HCT116 (cell line): ENCODE data around the gene USP32. TPM values are rescaled to one million over a fixed set of nuclear protein-coding genes. Genes with fewer than 3 reads are reported as not detected.

Source experiments
- ATAC-seq: fragments of 200-7000 bp; cut with Tn5 transposase; 2 replicates; pipeline ENCODE4 v1.9.1; 2020; ENCODE audit warnings: mild to moderate bottlenecking, moderate library complexity
- BruUV-seq: library from RNA; stranded (reverse); fragments of 400-500 nt; replicated peaks from 2 replicates; lab custom pipeline; 2021; lab: Mats Ljungman, UMichigan
- CTCF ChIA-PET: fragments of 300-600 bp; sonication (Branson Sonifier 250); formaldehyde crosslinking; loops from one replicate; lab custom pipeline; 2021; ENCODE audit warnings: antibody characterized with exemption; lab: Charles Lee
- POLR2A ChIA-PET: fragments of 300-600, 350-600 bp; sonication (Branson Sonifier 250); formaldehyde crosslinking; loops from one replicate; lab custom pipeline; 2021; ENCODE audit warnings: antibody characterized with exemption; lab: Charles Lee
- RAD21 ChIA-PET, 2 experiments: fragments of 300-600 bp; sonication (Branson Sonifier 250); formaldehyde crosslinking; loops; one replicate each; lab custom pipeline; 2023; ENCODE audit warnings: low total read pairs in 2 of 2; ENCODE audit not compliant: uncharacterized antibody in 2 of 2, unreplicated experiment in 2 of 2, low non-redundant PET in 1 of 2; lab: Charles Lee
- DNase-seq: peaks from one replicate; pipeline ENCODE4 v3.0.0-alpha.2; 2010; ENCODE audit warnings: low read depth, low spot score
- H2AFZ ChIP-seq: fragments of 200-600 bp; shearing (Covaris generic), sonication (generic); 2 replicates; pipeline ENCODE4 v1.6.1; 2017; ENCODE audit warnings: low read depth, mixed run types, mixed read lengths, antibody characterized with exemption, low read length; ENCODE audit not compliant: poor library complexity, severe bottlenecking
- H3K27ac ChIP-seq: 2 replicates; pipeline ENCODE4 v1.5.1; 2012; ENCODE audit warnings: low read depth, low read length
- H3K27me3 ChIP-seq: fragments of 200-600 bp; sonication (generic); 2 replicates; pipeline ENCODE4 v1.6.1; 2016; ENCODE audit warnings: mixed run types, low read length, mixed read lengths; ENCODE audit not compliant: insufficient read depth
- H3K36me3 ChIP-seq, 2 experiments: fragments of 200-500 bp in 1 of 2; fragments of 200-600 bp in 1 of 2; sonication (Bioruptor generic) in 1 of 2; sonication (generic) in 1 of 2; 2 replicates each; pipeline versions ENCODE4 v1.5.1 to v1.6.1; 2014 to 2016; ENCODE audit warnings: low read length in 2 of 2, inconsistent platforms in 1 of 2, mixed read lengths in 1 of 2, mixed run types in 1 of 2; ENCODE audit not compliant: insufficient read depth in 2 of 2, control insufficient read depth in 1 of 2
- H3K4me1 ChIP-seq, 2 experiments: fragments of 200-600 bp in 1 of 2; sonication (generic) in 1 of 2; 2 replicates each; pipeline versions ENCODE4 v1.5.1 to v1.6.1; 2012 to 2017; ENCODE audit warnings: low read length in 2 of 2, inconsistent platforms in 1 of 2, mild to moderate bottlenecking in 1 of 2, mixed read lengths in 1 of 2, mixed run types in 1 of 2, moderate library complexity in 1 of 2; ENCODE audit not compliant: insufficient read depth in 2 of 2, control insufficient read depth in 1 of 2
- H3K4me2 ChIP-seq: fragments of 200-600 bp; sonication (generic); 2 replicates; pipeline ENCODE4 v1.6.1; 2017; ENCODE audit warnings: mixed run types, low read length, mixed read lengths
- H3K4me3 ChIP-seq, 2 experiments: fragments of 200-600 bp in 1 of 2; sonication (generic) in 1 of 2; replicated peaks in 1 of 2; 2 replicates each; pipeline ENCODE4 v1.5.1; 2011 to 2016; ENCODE audit warnings: low read length in 2 of 2, control low read depth in 1 of 2, low read depth in 1 of 2, mild to moderate bottlenecking in 1 of 2, mixed read lengths in 1 of 2, mixed run types in 1 of 2
- H3K79me2 ChIP-seq: fragments of 200-600 bp; sonication (generic); 2 replicates; pipeline ENCODE4 v1.6.1; 2017; ENCODE audit warnings: mild to moderate bottlenecking, mixed run types, low read length, moderate library complexity, mixed read lengths; ENCODE audit not compliant: insufficient read depth
- H3K9ac ChIP-seq: fragments of 200-600 bp; sonication (generic); 2 replicates; pipeline ENCODE4 v1.6.1; 2016; ENCODE audit warnings: low read length, mixed read lengths
- H3K9me2 ChIP-seq: fragments of 200-600 bp; sonication (generic), shearing (Covaris generic); 2 replicates; pipeline ENCODE4 v1.6.1; 2017; ENCODE audit warnings: mixed run types, mild to moderate bottlenecking, moderate library complexity; ENCODE audit not compliant: insufficient read depth
- H3K9me3 ChIP-seq, 2 experiments: fragments of 200-500 bp in 1 of 2; fragments of 200-600 bp in 1 of 2; sonication (Bioruptor generic) in 1 of 2; sonication (generic) in 1 of 2; 2 replicates each; pipeline ENCODE4 v1.6.1; 2014 to 2017; ENCODE audit warnings: low read length in 2 of 2, mixed read lengths in 2 of 2, inconsistent platforms in 1 of 2, low read depth in 1 of 2, mild to moderate bottlenecking in 1 of 2, mixed run types in 1 of 2, moderate library complexity in 1 of 2; ENCODE audit not compliant: control insufficient read depth in 1 of 2, insufficient read depth in 1 of 2
- H4K20me1 ChIP-seq: fragments of 200-600 bp; sonication (generic), shearing (Covaris generic); 2 replicates; pipeline ENCODE4 v1.6.1; 2017; ENCODE audit warnings: mixed run types, mild to moderate bottlenecking, moderate library complexity; ENCODE audit not compliant: insufficient read depth
- CBX3 ChIP-seq: IDR thresholded peaks from 2 replicates; pipeline ENCODE4 v1.6.1; 2012; ENCODE audit warnings: low read depth
- EGR1 ChIP-seq: IDR thresholded peaks from 2 replicates; pipeline ENCODE4 v1.6.1; 2012; ENCODE audit warnings: low read depth
- ELF1 ChIP-seq: IDR thresholded peaks from 2 replicates; pipeline ENCODE4 v1.6.1; 2012; ENCODE audit warnings: low read depth, borderline replicate concordance
- EZH2 ChIP-seq: fragments of 200-600 bp; sonication (generic); IDR thresholded peaks from 2 replicates; pipeline ENCODE4 v1.6.1; 2017; ENCODE audit warnings: antibody characterized with exemption, mixed run types
- FOSL1 ChIP-seq: IDR thresholded peaks from 2 replicates; pipeline ENCODE4 v1.6.1; 2012; ENCODE audit warnings: low read depth
- JUND ChIP-seq: IDR thresholded peaks from 2 replicates; pipeline ENCODE4 v1.6.1; 2012
- POLR2A ChIP-seq: IDR thresholded peaks from 2 replicates; pipeline ENCODE4 v1.7.0; 2011; ENCODE audit warnings: borderline replicate concordance; ENCODE audit not compliant: insufficient read depth, insufficient read length; ENCODE audit errors: extremely low read depth
- POLR2AphosphoS5 ChIP-seq: IDR thresholded peaks from 2 replicates; pipeline ENCODE4 v1.6.1; 2011; ENCODE audit warnings: mild to moderate bottlenecking, low read depth, low read length, moderate library complexity
- SIN3A ChIP-seq: IDR thresholded peaks from 2 replicates; pipeline ENCODE4 v1.6.1; 2012; ENCODE audit warnings: low read depth
- SP1 ChIP-seq: IDR thresholded peaks from 2 replicates; pipeline ENCODE4 v1.6.1; 2012; ENCODE audit warnings: low read depth
- SRF ChIP-seq: IDR thresholded peaks from 2 replicates; pipeline ENCODE4 v1.6.1; 2012; ENCODE audit warnings: low read depth
- TCF7L2 ChIP-seq: IDR thresholded peaks from 2 replicates; pipeline ENCODE4 v1.7.0; 2011; ENCODE audit warnings: borderline replicate concordance, inconsistent platforms; ENCODE audit not compliant: insufficient read depth, insufficient read length; ENCODE audit errors: extremely low read depth
- YY1 ChIP-seq: IDR thresholded peaks from 2 replicates; pipeline ENCODE4 v1.6.1; 2011; ENCODE audit warnings: low read length, low read depth, moderate library complexity, mild to moderate bottlenecking; ENCODE audit not compliant: insufficient replicate concordance; ENCODE audit errors: extremely low read depth
- ZFX ChIP-seq: fragments of 450-650 bp; IDR thresholded peaks from 2 replicates; pipeline ENCODE4 v1.6.1; 2017
- ZNF274 ChIP-seq: fragments of 200-500 bp; sonication (Bioruptor generic); IDR thresholded peaks from 2 replicates; pipeline ENCODE4 v1.6.1; 2014; ENCODE audit warnings: mild to moderate bottlenecking, low read depth, low read length, inconsistent platforms
- intact Hi-C: fragments of 100-400 bp; cut with micrococcal nuclease; formaldehyde crosslinking; loops from 2 replicates; pipeline ENCODE4 v1.10.0; 2022
- total RNA-seq: library from RNA; stranded (reverse); gene quantifications from one replicate; pipeline ENCODE4 v1.2.1, GENCODE V29; 2021; ENCODE audit not compliant: unreplicated experiment
- TF ChIP-seq, protein P1 (sequence below): IDR thresholded peaks from 2 replicates; pipeline ENCODE4 v1.6.1; 2012
- TF ChIP-seq, protein P2 (sequence below): IDR thresholded peaks from 2 replicates; pipeline ENCODE4 v1.6.1; 2012; ENCODE audit warnings: low read depth
- TF ChIP-seq, protein P3 (sequence below): IDR thresholded peaks from 2 replicates; pipeline ENCODE4 v1.6.1; 2012
- TF ChIP-seq, protein P4 (sequence below): IDR thresholded peaks from 2 replicates; pipeline ENCODE4 v1.6.1; 2011; ENCODE audit warnings: mild to moderate bottlenecking, low read length, moderate library complexity; ENCODE audit not compliant: insufficient replicate concordance; ENCODE audit errors: extremely low read depth
- TF ChIP-seq, protein P5 (sequence below), 3 experiments: fragments of 200-600 bp in 1 of 3; sonication (generic) in 1 of 3; IDR thresholded peaks in 2 of 3; conservative IDR thresholded peaks in 1 of 3; 2 replicates each; pipeline ENCODE4 v1.5.1; 2012 to 2017; ENCODE audit warnings: low read depth in 2 of 3, low read length in 2 of 3, antibody characterized with exemption in 1 of 3, borderline replicate concordance in 1 of 3, control low read depth in 1 of 3, mild to moderate bottlenecking in 1 of 3, mixed read lengths in 1 of 3, mixed run types in 1 of 3, moderate library complexity in 1 of 3; ENCODE audit not compliant: insufficient read depth in 1 of 3

The USP32 gene
- total RNA-seq, 1 experiment from 2014 or later: 67.0 TPM

DNA sequence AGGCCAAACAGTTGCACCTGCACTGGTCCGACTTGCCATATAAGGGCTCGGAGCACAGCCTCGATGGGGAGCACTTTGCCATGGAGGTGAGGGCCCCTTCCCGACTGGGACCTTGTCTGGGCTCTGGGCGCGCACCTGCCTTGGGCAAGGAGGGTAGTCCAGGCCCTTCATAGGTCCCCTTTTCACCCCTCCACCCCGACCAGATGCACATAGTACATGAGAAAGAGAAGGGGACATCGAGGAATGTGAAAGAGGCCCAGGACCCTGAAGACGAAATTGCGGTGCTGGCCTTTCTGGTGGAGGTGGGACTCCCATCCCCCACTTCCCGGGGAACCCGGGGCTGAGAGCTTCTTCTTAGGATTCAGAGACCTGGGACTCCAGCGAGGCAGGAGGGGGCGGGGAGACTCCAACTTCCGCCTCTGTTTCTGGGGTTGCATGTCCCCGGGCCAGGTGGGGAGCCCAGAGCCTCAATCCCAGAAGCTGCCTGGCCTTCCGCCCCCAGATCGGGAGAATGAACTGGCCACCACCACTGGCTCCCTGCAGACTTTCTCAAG, 234.4 kb downstream of the USP32 start:
- Histone ChIP-seq H4K20me1 (no peaks in the 10 kb centered on the region), H3K9ac (no peak overlapping the region), H3K9me3 (no peaks in the 10 kb centered on the region), H3K9me2 (no peaks in the 10 kb centered on the region), H2AFZ (no peak overlapping the region), H3K79me2 (no peaks in the 10 kb centered on the region), H3K4me2 (no peak overlapping the region), H3K27me3 (no peaks in the 10 kb centered on the region), H3K27ac (no peak overlapping the region), H3K36me3 (no peaks in the 10 kb centered on the region), H3K4me3 (no peak overlapping the region), H3K4me1 (peaks cover 0 to 11% of the 10 kb centered on the region in 2 experiments; a peak in 1 of 4 replicates)
- TF ChIP-seq, protein P1, sequence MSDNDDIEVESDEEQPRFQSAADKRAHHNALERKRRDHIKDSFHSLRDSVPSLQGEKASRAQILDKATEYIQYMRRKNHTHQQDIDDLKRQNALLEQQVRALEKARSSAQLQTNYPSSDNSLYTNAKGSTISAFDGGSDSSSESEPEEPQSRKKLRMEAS: no peak
- no peak for TF ChIP-seq POLR2AphosphoS5
- TF ChIP-seq, protein P2, sequence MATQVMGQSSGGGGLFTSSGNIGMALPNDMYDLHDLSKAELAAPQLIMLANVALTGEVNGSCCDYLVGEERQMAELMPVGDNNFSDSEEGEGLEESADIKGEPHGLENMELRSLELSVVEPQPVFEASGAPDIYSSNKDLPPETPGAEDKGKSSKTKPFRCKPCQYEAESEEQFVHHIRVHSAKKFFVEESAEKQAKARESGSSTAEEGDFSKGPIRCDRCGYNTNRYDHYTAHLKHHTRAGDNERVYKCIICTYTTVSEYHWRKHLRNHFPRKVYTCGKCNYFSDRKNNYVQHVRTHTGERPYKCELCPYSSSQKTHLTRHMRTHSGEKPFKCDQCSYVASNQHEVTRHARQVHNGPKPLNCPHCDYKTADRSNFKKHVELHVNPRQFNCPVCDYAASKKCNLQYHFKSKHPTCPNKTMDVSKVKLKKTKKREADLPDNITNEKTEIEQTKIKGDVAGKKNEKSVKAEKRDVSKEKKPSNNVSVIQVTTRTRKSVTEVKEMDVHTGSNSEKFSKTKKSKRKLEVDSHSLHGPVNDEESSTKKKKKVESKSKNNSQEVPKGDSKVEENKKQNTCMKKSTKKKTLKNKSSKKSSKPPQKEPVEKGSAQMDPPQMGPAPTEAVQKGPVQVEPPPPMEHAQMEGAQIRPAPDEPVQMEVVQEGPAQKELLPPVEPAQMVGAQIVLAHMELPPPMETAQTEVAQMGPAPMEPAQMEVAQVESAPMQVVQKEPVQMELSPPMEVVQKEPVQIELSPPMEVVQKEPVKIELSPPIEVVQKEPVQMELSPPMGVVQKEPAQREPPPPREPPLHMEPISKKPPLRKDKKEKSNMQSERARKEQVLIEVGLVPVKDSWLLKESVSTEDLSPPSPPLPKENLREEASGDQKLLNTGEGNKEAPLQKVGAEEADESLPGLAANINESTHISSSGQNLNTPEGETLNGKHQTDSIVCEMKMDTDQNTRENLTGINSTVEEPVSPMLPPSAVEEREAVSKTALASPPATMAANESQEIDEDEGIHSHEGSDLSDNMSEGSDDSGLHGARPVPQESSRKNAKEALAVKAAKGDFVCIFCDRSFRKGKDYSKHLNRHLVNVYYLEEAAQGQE: no peak
- TF ChIP-seq, protein P3, sequence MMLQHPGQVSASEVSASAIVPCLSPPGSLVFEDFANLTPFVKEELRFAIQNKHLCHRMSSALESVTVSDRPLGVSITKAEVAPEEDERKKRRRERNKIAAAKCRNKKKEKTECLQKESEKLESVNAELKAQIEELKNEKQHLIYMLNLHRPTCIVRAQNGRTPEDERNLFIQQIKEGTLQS: no peak
- no peak for TF ChIP-seq EZH2
- no peak for TF ChIP-seq TCF7L2
- TF ChIP-seq, protein P4, sequence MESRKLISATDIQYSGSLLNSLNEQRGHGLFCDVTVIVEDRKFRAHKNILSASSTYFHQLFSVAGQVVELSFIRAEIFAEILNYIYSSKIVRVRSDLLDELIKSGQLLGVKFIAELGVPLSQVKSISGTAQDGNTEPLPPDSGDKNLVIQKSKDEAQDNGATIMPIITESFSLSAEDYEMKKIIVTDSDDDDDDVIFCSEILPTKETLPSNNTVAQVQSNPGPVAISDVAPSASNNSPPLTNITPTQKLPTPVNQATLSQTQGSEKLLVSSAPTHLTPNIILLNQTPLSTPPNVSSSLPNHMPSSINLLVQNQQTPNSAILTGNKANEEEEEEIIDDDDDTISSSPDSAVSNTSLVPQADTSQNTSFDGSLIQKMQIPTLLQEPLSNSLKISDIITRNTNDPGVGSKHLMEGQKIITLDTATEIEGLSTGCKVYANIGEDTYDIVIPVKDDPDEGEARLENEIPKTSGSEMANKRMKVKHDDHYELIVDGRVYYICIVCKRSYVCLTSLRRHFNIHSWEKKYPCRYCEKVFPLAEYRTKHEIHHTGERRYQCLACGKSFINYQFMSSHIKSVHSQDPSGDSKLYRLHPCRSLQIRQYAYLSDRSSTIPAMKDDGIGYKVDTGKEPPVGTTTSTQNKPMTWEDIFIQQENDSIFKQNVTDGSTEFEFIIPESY: no peak
- no peak for TF ChIP-seq SRF
- TF ChIP-seq EGR1: no peak
- no peak for TF ChIP-seq POLR2A
- no peak for TF ChIP-seq ZNF274
- TF ChIP-seq SIN3A: no peak
- TF ChIP-seq FOSL1: no peak
- TF ChIP-seq YY1: no peak
- TF ChIP-seq CBX3: no peak
- TF ChIP-seq, protein P5, sequence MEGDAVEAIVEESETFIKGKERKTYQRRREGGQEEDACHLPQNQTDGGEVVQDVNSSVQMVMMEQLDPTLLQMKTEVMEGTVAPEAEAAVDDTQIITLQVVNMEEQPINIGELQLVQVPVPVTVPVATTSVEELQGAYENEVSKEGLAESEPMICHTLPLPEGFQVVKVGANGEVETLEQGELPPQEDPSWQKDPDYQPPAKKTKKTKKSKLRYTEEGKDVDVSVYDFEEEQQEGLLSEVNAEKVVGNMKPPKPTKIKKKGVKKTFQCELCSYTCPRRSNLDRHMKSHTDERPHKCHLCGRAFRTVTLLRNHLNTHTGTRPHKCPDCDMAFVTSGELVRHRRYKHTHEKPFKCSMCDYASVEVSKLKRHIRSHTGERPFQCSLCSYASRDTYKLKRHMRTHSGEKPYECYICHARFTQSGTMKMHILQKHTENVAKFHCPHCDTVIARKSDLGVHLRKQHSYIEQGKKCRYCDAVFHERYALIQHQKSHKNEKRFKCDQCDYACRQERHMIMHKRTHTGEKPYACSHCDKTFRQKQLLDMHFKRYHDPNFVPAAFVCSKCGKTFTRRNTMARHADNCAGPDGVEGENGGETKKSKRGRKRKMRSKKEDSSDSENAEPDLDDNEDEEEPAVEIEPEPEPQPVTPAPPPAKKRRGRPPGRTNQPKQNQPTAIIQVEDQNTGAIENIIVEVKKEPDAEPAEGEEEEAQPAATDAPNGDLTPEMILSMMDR (IDR thresholded peaks at IDR 0.05 in 2 of 3, conservative IDR thresholded peaks at IDR 0.05 in 1 of 3; ENCODE audit: borderline replicate concordance in 1 of 3, insufficient read depth in 1 of 3, low read depth in 2 of 3, low read length in 2 of 3): no peak
- TF ChIP-seq ZFX: no peak
- TF ChIP-seq SP1: no peak
- TF ChIP-seq ELF1: no peak
- no peak for TF ChIP-seq JUND
- no TSS peak for BruUV-seq
- CTCF ChIA-PET: no interaction called here
- RAD21 ChIA-PET: interaction anchor here in 1 of 2 experiments (0.6 kb wide), 1 partner anchor 272 kb away, joined by 3 read pairs; no protein-coding TSS in a partner anchor
- POLR2A ChIA-PET: no interaction called here
- ATAC-seq (no peak), DNase-seq (no peak)
- intact Hi-C loops: no loop called here
